Measurements from ENCODE around the gene THY1. TPM values are rescaled to one million over a fixed set of nuclear protein-coding genes. Genes with fewer than 3 reads are reported as not detected.

Gene THY1
- total RNA-seq, 1 experiment from 2014 or later: 13.7 TPM

- H3K4me3 ChIP-seq (ENCODE audit: low read depth in 2 of 2, low read length in 2 of 2): no peak overlapping the region
- H3K27ac ChIP-seq (ENCODE audit: low read length): no peak overlapping the region
- ChIA-PET CTCF (interaction anchor here (0.8 to 0.9 kb wide), 3 partner anchors 15 to 37 kb away, joined by 3 to 4 read pairs (median 4); no protein-coding TSS in a partner anchor), POLR2A (interaction anchor here (0.6 kb wide), 1 partner anchor 46 kb away, joined by 17 read pairs; no protein-coding TSS in a partner anchor)
- BruUV-seq (replicated peaks): no TSS peak
- H3K9me3 ChIP-seq (ENCODE audit: control insufficient read depth, insufficient read depth, low read depth, low read length): no peaks in the 10 kb centered on the region
- ATAC-seq (no peak), DNase-seq (ENCODE audit: low read depth, low spot score) (no peak)
- in situ Hi-C loops (cut with HindIII; ENCODE audit: low pct_unique_long_range_greater_than_20kb, low sequenced_read_pairs) (no loop called here), intact Hi-C loops (cut with micrococcal nuclease; ENCODE audit: unreplicated experiment) (no loop called here)
- H3K36me3 ChIP-seq (ENCODE audit: control insufficient read depth, insufficient read depth, low read length): no peaks in the 10 kb centered on the region
- H3K4me1 ChIP-seq (ENCODE audit: control insufficient read depth, insufficient read depth, low read length): peaks cover 13% of the 10 kb centered on the region
- TF ChIP-seq TCF7L2 (IDR thresholded peaks at IDR 0.05; ENCODE audit: low read depth, low read length): no peak
- TF ChIP-seq, protein P1, sequence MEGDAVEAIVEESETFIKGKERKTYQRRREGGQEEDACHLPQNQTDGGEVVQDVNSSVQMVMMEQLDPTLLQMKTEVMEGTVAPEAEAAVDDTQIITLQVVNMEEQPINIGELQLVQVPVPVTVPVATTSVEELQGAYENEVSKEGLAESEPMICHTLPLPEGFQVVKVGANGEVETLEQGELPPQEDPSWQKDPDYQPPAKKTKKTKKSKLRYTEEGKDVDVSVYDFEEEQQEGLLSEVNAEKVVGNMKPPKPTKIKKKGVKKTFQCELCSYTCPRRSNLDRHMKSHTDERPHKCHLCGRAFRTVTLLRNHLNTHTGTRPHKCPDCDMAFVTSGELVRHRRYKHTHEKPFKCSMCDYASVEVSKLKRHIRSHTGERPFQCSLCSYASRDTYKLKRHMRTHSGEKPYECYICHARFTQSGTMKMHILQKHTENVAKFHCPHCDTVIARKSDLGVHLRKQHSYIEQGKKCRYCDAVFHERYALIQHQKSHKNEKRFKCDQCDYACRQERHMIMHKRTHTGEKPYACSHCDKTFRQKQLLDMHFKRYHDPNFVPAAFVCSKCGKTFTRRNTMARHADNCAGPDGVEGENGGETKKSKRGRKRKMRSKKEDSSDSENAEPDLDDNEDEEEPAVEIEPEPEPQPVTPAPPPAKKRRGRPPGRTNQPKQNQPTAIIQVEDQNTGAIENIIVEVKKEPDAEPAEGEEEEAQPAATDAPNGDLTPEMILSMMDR (IDR thresholded peaks at IDR 0.05): no peak
- TF ChIP-seq, protein P2, sequence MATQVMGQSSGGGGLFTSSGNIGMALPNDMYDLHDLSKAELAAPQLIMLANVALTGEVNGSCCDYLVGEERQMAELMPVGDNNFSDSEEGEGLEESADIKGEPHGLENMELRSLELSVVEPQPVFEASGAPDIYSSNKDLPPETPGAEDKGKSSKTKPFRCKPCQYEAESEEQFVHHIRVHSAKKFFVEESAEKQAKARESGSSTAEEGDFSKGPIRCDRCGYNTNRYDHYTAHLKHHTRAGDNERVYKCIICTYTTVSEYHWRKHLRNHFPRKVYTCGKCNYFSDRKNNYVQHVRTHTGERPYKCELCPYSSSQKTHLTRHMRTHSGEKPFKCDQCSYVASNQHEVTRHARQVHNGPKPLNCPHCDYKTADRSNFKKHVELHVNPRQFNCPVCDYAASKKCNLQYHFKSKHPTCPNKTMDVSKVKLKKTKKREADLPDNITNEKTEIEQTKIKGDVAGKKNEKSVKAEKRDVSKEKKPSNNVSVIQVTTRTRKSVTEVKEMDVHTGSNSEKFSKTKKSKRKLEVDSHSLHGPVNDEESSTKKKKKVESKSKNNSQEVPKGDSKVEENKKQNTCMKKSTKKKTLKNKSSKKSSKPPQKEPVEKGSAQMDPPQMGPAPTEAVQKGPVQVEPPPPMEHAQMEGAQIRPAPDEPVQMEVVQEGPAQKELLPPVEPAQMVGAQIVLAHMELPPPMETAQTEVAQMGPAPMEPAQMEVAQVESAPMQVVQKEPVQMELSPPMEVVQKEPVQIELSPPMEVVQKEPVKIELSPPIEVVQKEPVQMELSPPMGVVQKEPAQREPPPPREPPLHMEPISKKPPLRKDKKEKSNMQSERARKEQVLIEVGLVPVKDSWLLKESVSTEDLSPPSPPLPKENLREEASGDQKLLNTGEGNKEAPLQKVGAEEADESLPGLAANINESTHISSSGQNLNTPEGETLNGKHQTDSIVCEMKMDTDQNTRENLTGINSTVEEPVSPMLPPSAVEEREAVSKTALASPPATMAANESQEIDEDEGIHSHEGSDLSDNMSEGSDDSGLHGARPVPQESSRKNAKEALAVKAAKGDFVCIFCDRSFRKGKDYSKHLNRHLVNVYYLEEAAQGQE (IDR thresholded peaks at IDR 0.05; ENCODE audit: insufficient read depth in 1 of 2, low read depth in 2 of 2, low read length in 1 of 2): no peak
- TF ChIP-seq SIN3A (IDR thresholded peaks at IDR 0.05; ENCODE audit: borderline replicate concordance, insufficient read depth, low read depth, low read length): no peak
- no peak for TF ChIP-seq POLR2AphosphoS5 (IDR thresholded peaks at IDR 0.05; ENCODE audit: low read depth, low read length)
- H3K27me3 ChIP-seq (ENCODE audit: control insufficient read depth, insufficient read depth, low read length): no peaks in the 10 kb centered on the region
Measured at GRCh38 chr11:119376197-119376847, 46.6 kb downstream of the THY1 start.

GRCh38 chr11:119375337-119376196, 47.4 kb downstream of the THY1 start:
- CTCF ChIA-PET: interaction anchor here (0.8 to 0.9 kb wide), 3 partner anchors 14 to 36 kb away, joined by 3 to 4 read pairs (median 4); no protein-coding TSS in a partner anchor
- H3K27ac ChIP-seq (ENCODE audit: low read length): no peak overlapping the region
- no peaks in the 10 kb centered on the region for H3K36me3 ChIP-seq (ENCODE audit: control insufficient read depth, insufficient read depth, low read length)
- H3K4me3 ChIP-seq (ENCODE audit: low read depth in 2 of 2, low read length in 2 of 2): no peak overlapping the region
- no TSS peak for BruUV-seq (replicated peaks)
- H3K9me3 ChIP-seq (ENCODE audit: control insufficient read depth, insufficient read depth, low read depth, low read length): no peaks in the 10 kb centered on the region
- POLR2A ChIA-PET: interaction anchor here (0.6 kb wide), 1 partner anchor 47 kb away, joined by 17 read pairs; no protein-coding TSS in a partner anchor
- intact Hi-C loops (cut with micrococcal nuclease; ENCODE audit: unreplicated experiment) (no loop called here), in situ Hi-C loops (cut with HindIII; ENCODE audit: low pct_unique_long_range_greater_than_20kb, low sequenced_read_pairs) (no loop called here)
- H3K4me1 ChIP-seq (ENCODE audit: control insufficient read depth, insufficient read depth, low read length): peaks cover 13% of the 10 kb centered on the region
- DNase-seq (ENCODE audit: low read depth, low spot score): no peak
- H3K27me3 ChIP-seq (ENCODE audit: control insufficient read depth, insufficient read depth, low read length): no peaks in the 10 kb centered on the region
- ATAC-seq: no peak
- TF ChIP-seq SIN3A (IDR thresholded peaks at IDR 0.05; ENCODE audit: borderline replicate concordance, insufficient read depth, low read depth, low read length): no peak
- TF ChIP-seq, protein P1 (IDR thresholded peaks at IDR 0.05): no peak
- TF ChIP-seq TCF7L2 (IDR thresholded peaks at IDR 0.05; ENCODE audit: low read depth, low read length): no peak
- no peak for TF ChIP-seq POLR2AphosphoS5 (IDR thresholded peaks at IDR 0.05; ENCODE audit: low read depth, low read length)
- TF ChIP-seq, protein P2 (IDR thresholded peaks at IDR 0.05; ENCODE audit: insufficient read depth in 1 of 2, low read depth in 2 of 2, low read length in 1 of 2): no peak
